Testis (tissue), 2 donors: ENCODE data around the gene CAB39.

ENCODE experiments used
- CTCF ChIP-seq, 3 experiments: fragments of 450-650 bp in 2 of 3; fragments of 200-600 bp in 1 of 3; sonication (generic) in 1 of 3; IDR thresholded peaks; one replicate each; pipeline ENCODE4 v1.5.1; 2016 to 2019; ENCODE audit warnings: antibody characterized with exemption in 3 of 3, mild to moderate bottlenecking in 2 of 3, moderate library complexity in 1 of 3
- POLR2A ChIP-seq: fragments of 450-650 bp; IDR thresholded peaks from one replicate; pipeline ENCODE4 v1.6.1; 2017; ENCODE audit warnings: antibody characterized with exemption, mild to moderate bottlenecking, moderate library complexity

- TF ChIP-seq CTCF (IDR thresholded peaks at IDR 0.05) (no peak), POLR2A (no peak)
Observed at GRCh38 chr2:230777721-230778120, 65.1 kb downstream of the CAB39 start.
